Activated effector memory CD4-positive, alpha-beta T cell treated with anti-CD3 and anti-CD28 coated beads, Interleukin-2, amount 50 U/mL, for 16 hours (primary cell): Measurements from ENCODE around the gene PCNA.
"Not testable (repeated sequence)": the region's sequence is repeated elsewhere in the genome, so short reads cannot be mapped to it uniquely, and the experiment has no call there.

ENCODE experiments used
- DNase-seq: peaks from one replicate; pipeline ENCODE4 v3.0.0-alpha.2; 2020

The PCNA gene

DNA sequence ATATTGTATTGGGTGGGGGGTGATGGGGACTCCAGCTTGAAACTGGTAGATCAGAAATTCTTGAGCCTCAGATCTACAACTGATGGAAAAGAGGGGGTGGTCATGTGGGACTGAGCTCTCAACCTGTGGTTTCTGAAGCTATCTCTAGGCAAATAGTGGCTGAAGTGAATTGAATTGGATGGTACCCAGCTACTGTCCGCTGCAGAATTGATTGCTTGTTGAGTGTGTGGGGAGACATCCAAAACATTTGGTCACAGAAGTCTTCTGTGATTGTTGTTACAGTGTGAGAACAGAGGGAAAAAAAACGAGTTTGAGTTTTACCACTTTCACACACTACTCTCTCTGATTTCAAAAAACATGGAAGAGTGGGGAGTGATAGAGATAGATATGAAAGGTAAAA, 21.9 kb upstream of the PCNA start:
- no peak for DNase-seq

DNA sequence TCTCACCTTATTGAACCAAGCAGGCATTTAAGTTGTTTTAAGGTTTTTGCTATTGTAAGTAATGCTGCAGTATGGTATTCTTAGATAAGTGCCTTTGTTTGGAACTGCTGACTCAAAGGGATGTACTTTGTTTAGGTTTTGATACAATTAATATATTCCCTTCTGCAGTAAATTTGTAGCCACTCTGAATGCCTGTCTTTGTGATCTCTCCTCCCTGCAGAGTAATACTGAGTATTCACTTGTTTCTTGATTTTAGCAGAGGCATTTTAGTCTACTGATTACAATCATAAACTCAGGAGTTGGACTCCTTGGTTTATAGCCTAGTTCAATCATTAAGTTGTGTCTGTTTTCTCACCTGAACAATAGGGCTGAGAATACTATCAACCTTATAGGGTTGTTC, 20.4 kb upstream of the PCNA start:
- no peak for DNase-seq

DNA sequence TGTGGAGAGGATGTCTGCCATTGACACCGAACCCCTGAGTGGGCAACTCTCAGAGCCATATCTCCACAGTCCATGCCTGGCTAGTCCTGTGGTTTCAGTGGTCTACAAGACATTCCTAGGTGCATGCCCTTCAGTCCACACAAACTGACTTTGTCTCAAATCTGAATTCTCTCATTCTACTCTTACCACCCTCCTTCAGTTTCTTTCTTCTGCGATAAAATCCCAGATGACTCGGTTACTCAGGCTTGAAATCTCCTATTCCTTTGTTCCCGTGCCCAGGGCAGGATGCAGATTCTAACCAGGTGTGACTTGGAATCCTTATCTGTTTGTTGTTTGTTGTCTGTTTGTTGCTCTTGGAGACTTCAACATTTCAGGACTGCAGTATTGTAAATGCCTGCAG, 16.3 kb upstream of the PCNA start:
- DNase-seq = no peak

DNA sequence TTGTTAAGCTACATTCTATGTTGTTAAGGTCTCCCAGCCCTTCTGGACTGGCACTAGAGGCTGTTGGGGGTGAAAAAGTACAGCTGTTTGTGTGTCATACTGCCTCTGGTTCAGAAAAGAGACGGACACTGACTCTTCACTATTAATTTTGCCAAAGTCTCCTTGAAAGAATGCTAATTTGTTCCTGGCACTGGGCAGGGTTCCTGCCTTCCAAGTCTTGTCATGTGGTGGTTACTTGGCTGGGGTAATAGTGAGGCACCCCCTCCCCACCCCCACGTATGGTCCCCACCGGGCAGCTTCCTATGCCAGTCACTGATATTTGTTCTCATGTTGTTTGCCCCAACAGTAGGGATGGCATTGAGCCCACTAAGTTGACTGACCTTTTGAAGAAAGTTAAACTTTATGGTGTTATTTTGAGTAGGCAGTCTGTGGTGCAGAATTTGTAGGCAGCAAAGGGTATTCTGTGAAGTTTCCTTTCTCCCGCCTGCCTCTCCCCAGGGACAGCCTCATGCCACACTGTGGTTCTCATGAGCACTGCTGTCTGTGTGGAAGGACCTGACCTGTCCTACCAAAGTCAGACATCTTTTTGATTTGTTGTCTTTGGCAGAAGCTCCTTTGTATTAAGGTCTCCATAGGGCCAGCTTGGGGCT, 15.7 kb upstream of the PCNA start:
- DNase-seq = no peak

DNA sequence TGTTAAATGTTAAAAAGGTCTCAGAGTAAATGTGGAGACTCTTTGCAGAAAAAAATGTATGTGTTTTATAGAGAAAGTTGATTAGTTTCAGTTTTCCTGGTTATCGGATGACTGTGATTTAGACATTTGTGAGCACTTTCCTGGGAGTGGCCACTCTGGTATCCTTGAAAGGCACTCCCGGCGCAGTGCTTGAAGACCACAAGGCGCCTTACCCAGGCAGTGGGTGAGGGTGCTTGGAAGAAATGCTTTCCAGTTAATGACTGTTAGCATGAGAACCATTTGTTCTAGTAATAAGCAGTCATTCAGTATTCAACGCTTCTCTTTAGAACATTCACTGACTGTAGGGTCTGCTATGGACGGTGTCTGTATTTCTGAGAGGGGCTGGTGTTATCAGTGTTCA, 14.2 kb upstream of the PCNA start:
- no peak for DNase-seq

DNA sequence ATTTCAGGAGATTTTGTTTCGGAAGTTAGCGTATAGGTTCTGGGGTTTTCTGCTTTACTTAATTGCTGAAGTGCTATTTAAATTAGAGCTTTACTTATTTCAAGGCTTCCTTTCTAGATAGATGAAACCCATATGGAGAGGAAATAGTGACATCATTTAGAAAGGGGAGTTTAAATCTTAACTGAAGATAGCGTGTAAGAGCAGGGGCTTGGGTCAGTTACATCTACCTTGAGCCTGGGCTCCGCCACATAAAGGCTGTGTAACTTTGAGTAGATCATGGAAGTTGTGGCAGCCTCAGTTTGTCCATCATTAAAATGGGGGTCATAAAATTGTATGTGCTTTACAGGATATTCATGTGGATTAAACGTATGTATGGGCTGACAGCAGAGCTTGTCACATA, 11.7 kb upstream of the PCNA start:
- DNase-seq = no peak

DNA sequence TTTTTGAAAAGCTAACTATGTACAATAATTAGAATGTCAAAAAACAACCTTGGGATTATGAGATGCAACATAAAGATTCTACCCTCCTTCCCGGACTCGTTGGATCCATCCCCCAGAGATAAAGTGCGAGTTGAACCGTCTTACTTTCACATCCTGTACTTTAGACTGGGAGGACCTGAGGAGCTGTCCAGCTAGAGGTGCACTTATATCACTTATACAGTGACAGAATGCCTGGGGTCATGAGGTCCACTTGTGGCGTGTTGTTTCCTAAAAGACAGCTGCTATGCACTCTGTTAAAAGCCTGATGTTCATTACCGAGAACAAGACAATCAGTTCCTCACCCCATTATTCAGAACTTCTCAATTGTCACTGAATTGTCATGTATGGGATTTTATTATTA, 9.1 kb upstream of the PCNA start:
- DNase-seq = no peak

DNA sequence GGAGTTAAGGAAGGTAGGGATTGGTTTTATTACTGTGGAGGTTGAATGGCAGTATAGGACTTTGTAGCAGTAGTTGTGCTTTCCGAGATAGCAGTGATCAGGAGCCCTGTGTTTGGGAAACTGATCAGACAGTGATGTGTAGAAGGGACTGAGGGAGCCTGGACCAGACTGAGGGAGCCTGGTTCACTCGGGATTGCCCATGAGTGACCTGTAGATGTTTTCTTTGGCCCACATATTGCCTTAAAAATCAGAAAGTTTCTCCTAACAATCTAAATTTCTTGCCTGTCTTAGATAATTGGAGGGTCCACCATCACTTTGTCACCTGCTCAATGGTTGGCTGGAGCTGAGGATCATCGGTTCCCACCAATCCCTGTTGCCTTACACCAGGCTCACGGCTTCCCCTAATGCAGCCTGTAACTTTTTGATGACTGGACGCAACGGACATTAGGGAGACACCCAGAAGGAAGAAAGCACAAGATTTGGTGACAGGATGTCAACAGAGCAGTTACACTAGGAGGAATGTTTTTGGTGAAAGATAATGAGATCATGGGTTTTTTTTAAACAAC, 8.2 kb upstream of the PCNA start:
- no peak for DNase-seq

DNA sequence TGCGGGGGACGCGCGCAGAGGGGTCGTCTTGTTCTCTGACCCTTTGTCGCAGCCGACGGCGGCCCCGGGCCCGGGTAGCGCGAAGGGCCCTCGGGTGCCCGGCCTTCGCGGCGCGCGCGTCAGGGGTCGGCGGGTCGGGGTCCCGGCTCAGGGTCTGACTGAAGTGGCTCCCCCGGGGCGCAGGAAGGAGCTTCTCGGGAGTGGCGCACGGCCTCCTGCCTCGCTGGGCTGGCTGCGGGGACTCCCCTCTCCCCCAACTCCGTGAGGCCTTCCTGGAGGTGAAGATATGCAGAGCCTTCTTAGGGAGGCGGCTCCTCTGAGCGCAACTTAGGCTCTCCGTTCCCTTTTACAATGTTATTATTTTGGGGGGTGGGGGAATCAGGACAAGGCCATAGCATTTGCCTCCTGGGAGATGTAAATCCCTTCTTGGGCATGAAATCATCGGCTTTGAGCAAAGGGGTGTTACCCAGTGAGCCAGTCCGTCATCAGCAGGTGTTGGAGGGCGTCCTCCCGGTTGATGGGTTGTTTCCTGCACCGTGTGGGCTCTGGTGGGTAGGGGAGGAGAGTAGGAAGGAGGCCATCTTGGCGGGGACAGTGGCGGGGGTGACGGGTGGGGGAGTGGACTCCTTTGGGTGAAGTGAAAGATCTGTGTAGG, 7.6 kb upstream of the PCNA start:
- DNase-seq = peak; percentile 88

DNA sequence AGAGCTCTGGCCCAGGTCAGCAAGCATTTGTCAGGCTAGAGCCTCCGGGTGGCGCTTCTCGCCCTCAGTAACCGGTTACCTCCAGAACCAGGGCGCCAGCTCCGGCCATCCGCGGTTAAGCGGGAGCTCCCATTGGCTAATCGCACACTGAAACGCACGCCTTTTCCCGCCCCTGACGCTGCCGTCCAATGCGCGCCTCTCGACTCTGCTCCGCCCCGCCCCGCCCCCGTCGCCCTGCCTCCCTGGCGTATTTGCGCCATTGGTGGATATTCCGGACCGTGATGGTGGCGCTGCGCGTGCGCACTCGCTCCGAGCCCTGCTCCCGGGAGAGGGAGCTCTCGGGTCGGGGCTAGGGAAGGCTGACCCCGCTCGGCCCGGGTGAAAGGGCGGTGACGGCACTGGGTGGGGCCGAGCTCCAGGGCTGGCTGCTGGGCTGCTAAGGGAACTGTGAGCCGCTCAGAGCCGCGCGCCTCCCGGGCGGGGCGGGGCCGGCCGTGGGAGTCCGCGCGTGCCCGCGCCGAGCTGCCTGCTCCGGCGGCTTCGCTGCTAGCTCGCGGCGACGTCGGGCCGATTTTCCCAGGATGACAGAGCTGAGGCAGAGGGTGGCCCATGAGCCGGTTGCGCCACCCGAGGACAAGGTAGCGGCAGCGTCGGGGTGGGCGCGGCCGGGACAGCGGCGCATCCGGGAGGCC, 6.9 kb upstream of the PCNA start, which contains the start of gene CDS2:
Gene CDS2, plus strand, starts transcription at position 497 of the 692 bp plus-strand sequence. Its CDS starts 85 bp downstream, at position 582.
- peak; percentile 100 for DNase-seq

DNA sequence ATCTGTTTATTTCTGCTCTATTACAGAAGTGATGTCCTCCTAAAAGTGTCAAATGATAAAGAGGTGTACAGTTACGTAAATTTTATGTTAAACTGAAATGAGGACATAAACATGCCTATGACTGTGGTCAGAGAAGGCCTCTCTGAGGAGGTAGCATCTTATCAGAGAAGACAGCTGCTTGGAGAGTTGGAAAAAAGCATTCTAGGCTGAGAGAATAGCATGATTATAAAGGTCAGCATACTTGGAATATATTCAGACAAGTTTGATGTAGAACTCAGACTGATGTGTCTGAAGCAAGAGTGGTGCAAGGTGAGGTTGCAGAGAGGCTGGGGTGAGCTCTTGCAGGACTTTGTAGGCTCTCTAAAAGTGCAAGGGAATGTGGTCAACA, 3.1 kb upstream of the PCNA start:
- no peak for DNase-seq

DNA sequence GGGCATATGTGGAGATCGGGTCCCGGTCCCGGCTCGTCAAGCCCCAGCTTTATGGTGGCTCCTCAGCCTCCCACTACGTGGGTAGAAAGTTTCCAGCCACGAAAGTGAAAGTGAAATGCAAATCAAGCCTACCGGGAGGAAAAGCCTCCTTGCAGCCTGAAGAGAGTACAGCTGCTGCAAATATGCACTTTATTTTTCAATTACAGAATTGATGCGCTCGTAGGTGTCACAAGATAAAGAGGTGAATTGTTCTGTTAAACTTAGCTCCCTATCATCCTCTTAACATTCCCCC, 373 bp upstream of the PCNA start:
- DNase-seq = no peak

DNA sequence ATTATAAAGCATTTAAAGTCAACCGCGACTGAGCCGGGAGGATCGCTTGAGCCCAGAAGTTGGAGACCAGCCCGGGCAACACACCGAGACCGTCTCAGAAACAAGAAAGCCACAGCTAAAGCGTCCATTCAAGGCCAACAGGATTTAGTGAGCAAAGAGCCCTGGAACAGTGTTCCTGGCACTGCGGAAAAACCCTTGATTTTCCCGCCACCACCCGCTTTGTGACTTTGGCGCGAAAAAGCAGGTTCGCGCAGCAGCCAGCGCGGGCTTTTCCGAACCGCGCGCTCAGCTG, 669 bp downstream of the PCNA start:
- DNase-seq = no peak

DNA sequence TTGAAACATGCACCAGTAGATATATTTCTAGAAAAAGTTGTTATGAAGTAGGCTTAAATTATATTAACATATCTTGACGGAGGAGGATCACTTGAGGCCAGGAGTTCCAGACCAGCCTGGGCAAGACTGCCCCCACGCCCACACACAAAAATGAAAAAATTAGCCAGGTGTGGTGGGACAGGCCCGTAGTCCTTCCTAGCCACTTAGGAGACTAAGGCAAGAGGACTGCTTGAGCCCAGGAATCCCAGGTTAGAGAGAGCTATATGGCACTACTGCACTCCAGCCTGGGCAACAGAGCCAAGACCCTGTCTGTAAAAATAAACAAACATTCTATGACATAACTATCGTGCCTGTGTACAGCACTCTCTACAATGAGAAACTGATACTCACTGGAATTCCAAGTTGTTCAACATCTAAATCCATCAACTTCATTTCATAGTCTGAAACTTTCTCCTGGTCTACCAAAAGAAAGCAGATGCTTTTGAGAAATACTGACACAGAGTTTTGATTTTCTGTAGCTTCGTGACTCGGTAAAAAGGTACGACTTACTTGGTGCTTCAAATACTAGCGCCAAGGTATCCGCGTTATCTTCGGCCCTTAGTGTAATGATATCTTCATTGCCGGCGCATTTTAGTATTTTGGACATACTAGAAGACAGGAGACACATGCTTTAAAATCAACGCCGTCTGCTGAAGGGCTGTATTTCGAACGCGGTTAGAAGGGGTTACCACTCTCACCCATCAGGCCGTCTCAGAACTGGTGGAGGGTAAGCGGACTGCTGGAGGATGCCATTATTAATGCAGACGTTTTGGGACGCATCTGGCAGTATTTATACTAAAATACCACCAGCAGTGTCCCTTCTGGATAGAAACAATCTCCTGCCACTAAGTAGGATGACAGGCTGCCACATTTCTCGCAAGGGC, 1.3 kb downstream of the PCNA start:
- no peak for DNase-seq

DNA sequence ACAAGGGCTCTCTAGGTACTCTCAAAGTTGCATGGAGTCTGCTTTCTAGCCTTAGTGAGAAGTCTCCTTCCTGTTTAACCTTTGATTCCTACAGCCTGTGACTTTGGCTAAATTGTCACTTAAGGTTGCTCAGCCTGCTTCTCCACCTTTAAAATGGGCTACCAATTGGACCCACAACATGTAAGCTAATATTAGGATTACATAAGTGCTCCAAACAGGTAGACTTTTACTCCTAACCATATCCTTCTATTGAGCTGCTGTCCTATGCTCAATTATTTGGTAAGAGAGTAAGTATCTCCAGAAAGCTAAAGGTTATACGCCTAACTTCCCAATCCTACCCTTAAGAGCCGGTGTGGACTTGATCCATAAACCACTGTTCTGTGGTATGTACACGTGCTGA, 2.9 kb downstream of the PCNA start:
- no peak for DNase-seq

DNA sequence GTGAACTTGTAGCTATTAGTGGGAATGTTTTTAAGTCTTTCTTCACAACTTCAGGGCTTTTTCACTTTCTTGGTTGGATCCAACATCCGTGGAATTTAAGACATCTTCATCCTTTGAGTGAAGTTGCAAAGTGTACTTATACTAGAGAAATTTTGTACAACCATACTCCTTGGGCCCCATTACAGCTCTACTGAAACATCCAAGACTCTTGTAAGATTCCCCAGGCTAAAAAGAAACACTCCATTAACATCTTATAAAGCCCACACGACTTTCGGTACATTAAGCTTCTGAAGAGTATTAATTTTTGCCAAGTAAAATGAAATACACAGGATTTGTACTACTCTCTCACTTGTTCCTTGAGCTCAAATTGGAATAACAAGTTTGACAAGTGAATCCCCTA, 5.4 kb downstream of the PCNA start:
- no peak for DNase-seq

DNA sequence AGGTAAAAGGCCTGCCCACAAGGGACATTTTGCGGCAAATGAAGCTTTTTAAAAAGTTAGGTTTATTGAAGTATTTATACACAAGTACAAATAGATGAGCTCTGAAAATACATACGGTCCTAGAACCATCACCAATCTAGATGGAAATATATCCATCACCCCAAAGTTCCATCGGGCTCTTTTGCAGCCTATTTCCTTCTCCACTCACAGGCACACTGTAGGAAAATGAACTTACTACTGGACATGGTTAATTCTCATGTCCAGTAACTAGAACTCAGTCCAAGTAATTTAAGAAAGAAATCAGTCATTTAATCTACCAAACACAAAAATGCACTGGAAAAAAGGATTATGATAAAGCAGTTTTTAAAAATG, 6.2 kb downstream of the PCNA start:
- DNase-seq = no peak

DNA sequence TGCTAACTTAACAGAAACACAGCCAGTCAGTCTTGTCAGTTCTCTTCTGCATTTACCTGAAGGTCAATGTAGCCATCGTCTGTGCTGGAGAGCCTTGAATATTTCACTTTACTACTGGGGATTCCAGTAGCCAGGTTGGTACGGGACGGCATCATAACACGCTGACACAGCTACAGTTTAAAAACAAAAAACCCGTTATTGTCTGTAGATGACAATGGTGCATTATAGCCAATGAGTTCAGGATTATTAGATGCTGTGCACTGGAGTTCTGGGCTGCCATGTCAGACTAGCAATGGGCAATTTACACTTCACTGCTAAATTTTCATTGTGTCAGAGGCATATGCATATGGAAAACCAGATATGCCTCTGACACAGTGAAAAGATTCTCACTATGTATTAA, 10.5 kb downstream of the PCNA start:
- no peak for DNase-seq

DNA sequence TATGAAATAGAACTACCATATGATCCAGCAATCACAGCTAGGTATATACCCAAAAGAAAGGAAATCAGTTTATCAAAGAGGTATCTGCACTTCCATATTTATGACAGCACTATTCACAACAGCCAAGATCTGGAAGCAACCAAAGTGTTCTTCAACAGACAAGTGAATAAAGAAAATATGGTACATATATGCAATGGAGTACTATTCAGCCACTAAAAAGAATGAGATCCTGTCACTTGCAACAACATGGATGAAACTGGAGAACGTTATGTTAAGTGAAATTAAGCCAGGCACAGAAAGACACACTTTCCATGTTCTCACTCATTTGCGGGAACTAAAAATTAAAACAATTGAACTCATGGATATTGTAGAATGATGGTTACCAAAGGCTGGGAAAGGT, 15.3 kb downstream of the PCNA start:
- DNase-seq = no peak

DNA sequence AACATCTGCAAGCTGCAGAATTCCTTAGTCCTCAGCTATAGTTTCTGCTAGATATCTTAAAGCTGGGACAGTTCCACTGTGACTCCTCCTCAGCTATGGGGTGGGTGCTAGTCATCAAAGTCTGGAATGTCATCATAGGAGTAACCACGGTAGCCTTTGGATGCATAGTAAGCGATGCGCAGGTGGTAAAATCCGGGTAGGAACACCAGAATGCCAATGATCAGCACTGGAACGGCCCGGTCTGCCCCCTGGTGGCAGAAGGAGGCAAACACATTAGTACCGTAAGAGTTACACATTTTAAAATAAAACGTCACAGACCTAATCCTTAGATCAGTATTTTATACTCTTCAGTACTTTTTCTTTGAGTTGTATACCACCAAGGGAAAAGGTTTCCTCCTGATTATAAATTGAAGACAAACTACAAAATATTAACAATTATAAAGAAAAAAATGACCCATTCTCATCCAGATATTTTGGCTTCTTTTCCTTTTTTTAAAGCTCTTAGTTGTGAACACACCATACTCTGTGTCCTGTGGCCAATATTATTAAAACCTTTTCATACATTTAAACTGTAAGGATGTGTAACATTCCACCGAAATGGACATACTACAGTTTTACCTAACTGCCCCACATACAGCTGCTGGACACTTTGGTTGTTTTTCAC, 18.9 kb downstream of the PCNA start:
- peak; percentile 91 for DNase-seq

DNA sequence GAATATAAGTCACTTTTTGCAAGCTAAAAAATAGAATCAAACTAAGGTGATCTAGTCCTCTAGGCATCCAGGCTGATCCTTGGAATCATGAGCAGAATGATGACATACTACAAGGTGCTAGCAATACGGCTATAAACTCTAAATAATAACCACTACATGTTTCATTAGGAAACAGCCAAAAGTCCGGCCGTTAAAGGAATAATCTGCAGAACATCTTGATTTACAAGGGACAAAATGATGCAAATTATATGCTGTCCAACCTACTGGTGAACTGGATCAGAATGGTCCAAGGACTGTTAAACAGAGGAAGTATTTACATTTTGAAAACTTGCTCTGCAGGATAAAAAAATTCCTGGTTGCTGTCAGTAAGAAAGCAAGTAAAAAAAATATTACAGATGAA, 19.8 kb downstream of the PCNA start:
- DNase-seq = not testable (repeated sequence)

DNA sequence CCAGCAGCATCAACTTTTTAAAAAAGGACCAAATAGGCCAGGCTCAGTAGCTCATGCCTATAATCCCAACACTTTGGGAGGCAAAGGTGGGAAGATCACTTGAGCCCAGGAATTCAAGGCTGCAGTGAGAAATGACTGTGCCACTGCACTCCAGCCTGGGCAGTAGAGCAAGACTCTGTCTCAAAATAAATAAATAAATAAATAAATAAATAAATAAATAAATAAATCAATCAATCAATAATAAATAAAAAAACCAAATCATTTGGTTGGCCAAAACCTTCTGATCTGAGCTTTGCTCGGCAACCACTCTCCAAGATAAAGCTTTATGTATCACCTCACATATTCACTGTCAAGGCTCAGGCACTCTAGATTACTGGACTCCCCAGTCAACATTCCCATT, 20.7 kb downstream of the PCNA start:
- not testable (repeated sequence) for DNase-seq

DNA sequence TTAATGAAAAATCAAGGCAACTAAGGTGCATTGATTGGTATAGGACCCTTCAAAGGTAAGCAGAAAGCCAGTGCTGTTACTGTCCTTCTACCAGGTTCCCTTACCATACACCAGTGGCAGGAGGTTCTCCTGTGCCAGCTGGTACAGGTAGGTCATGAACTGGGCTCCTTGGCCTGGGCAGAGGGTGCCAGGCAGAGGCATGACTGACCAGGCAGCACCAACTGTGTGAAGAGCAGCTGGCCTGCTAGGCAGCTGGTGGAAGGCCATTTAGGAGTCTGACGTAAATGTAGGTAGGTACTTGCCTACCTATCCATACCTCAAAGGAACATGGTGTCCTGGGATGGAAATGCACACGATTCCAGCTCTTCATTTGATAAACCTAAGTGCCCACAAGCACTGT, 23.3 kb downstream of the PCNA start:
- no peak for DNase-seq
